Panc1 (cell line): ENCODE data around the gene MCCC1. TPM values are rescaled to one million over a fixed set of nuclear protein-coding genes. Genes with fewer than 3 reads are reported as not detected.
"Not testable (repeated sequence)": the region's sequence is repeated elsewhere in the genome, so short reads cannot be mapped to it uniquely, and the experiment has no call there.

Experiments used
- ATAC-seq: fragments of 200-7000 bp; cut with Tn5 transposase; 2 replicates; pipeline ENCODE4 v1.9.1; 2020; ENCODE audit warnings: mild to moderate bottlenecking, moderate library complexity
- BruUV-seq: library from RNA; stranded (reverse); fragments of 400-500 nt; replicated peaks from 2 replicates; lab custom pipeline; 2021; lab: Mats Ljungman, UMichigan
- CTCF ChIA-PET: fragments of 300-600 bp; sonication (Branson Sonifier 250); formaldehyde crosslinking; loops from one replicate; lab custom pipeline; 2022; ENCODE audit warnings: antibody characterized with exemption; lab: Charles Lee
- POLR2A ChIA-PET: fragments of 300-600 bp; sonication (Branson Sonifier 250); formaldehyde crosslinking; loops from one replicate; lab custom pipeline; 2022; ENCODE audit warnings: antibody characterized with exemption; lab: Charles Lee
- DNase-seq: peaks from one replicate; pipeline ENCODE4 v3.0.0-alpha.2; 2010; ENCODE audit warnings: low read depth, low spot score
- H3K27ac ChIP-seq: 2 replicates; pipeline ENCODE4 v1.5.1; 2011; ENCODE audit warnings: mild to moderate bottlenecking, low read length, inconsistent platforms
- H3K27me3 ChIP-seq: fragments of 200-500 bp; sonication (Bioruptor generic); 2 replicates; pipeline ENCODE4 v1.6.0; 2014; ENCODE audit warnings: low read length, inconsistent platforms; ENCODE audit not compliant: control insufficient read depth, insufficient read depth
- H3K36me3 ChIP-seq: fragments of 200-500 bp; sonication (Bioruptor generic); 2 replicates; pipeline ENCODE4 v1.5.1; 2014; ENCODE audit warnings: inconsistent platforms, mild to moderate bottlenecking, low read length, moderate library complexity; ENCODE audit not compliant: control insufficient read depth, insufficient read depth
- H3K4me1 ChIP-seq: 2 replicates; pipeline ENCODE4 v1.5.1; 2011; ENCODE audit warnings: inconsistent platforms, mild to moderate bottlenecking, low read length, moderate library complexity; ENCODE audit not compliant: control insufficient read depth, insufficient read depth
- H3K4me3 ChIP-seq, 2 experiments: 2 replicates each; pipeline ENCODE4 v1.5.1; 2011 to 2012; ENCODE audit warnings: low read depth in 2 of 2, low read length in 2 of 2, mild to moderate bottlenecking in 2 of 2, inconsistent platforms in 1 of 2, moderate library complexity in 1 of 2
- H3K9me3 ChIP-seq: fragments of 200-500 bp; sonication (Bioruptor generic); 2 replicates; pipeline ENCODE4 v1.5.1; 2014; ENCODE audit warnings: low read depth, mild to moderate bottlenecking, inconsistent platforms, low read length, moderate library complexity; ENCODE audit not compliant: control insufficient read depth, insufficient read depth
- CTCF ChIP-seq: fragments of 450-650 bp; IDR thresholded peaks from 2 replicates; pipeline ENCODE4 v1.5.1; 2017; ENCODE audit warnings: mild to moderate bottlenecking
- POLR2AphosphoS5 ChIP-seq: IDR thresholded peaks from 2 replicates; pipeline ENCODE4 v1.6.1; 2012; ENCODE audit warnings: mild to moderate bottlenecking, low read depth, low read length, moderate library complexity
- SIN3A ChIP-seq: IDR thresholded peaks from 2 replicates; pipeline ENCODE4 v1.6.1; 2012; ENCODE audit warnings: low read depth, mild to moderate bottlenecking, low read length, moderate library complexity, borderline replicate concordance; ENCODE audit not compliant: insufficient read depth
- TCF7L2 ChIP-seq: IDR thresholded peaks from 2 replicates; pipeline ENCODE4 v1.6.1; 2011; ENCODE audit warnings: mild to moderate bottlenecking, low read depth, low read length, inconsistent platforms
- in situ Hi-C: cut with HindIII; loops from 2 replicates; pipeline ENCODE4 v1.10.0; 2016; ENCODE audit warnings: low sequenced_read_pairs, low pct_unique_long_range_greater_than_20kb
- intact Hi-C: fragments of 100-400 bp; cut with micrococcal nuclease; formaldehyde crosslinking; loops from one replicate; pipeline ENCODE4 v1.10.0; 2022; ENCODE audit not compliant: unreplicated experiment
- total RNA-seq: library from RNA; stranded (reverse); gene quantifications from one replicate; pipeline ENCODE4 v1.2.1, GENCODE V29; 2021; ENCODE audit not compliant: unreplicated experiment
- TF ChIP-seq, protein P1 (sequence below), 2 experiments: IDR thresholded peaks; 2 replicates each; pipeline ENCODE4 v1.6.1; 2011 to 2012; ENCODE audit warnings: low read depth in 2 of 2, control low read depth in 1 of 2, low read length in 1 of 2, mild to moderate bottlenecking in 1 of 2, moderate library complexity in 1 of 2; ENCODE audit not compliant: insufficient read depth in 1 of 2

The MCCC1 gene
- total RNA-seq, 1 experiment from 2014 or later = 24.2 TPM

GRCh38 chr3:183106635-183107034 lies 7.3 kb upstream of the MCCC1 start:
- H3K27ac ChIP-seq = no peak overlapping the region
- DNase-seq (no peak), ATAC-seq (no peak)
- no TSS peak for BruUV-seq
- in situ Hi-C loops = no loop called here
- ChIA-PET POLR2A (interaction anchor here (0.7 kb wide), 1 partner anchor 146 kb away, joined by 5 read pairs; no protein-coding TSS in a partner anchor), CTCF (no interaction called here)
- no peaks in the 10 kb centered on the region for H3K27me3 ChIP-seq
- TF ChIP-seq TCF7L2 (no peak), POLR2AphosphoS5 (no peak), SIN3A (no peak), CTCF (no peak)
- TF ChIP-seq, protein P1, sequence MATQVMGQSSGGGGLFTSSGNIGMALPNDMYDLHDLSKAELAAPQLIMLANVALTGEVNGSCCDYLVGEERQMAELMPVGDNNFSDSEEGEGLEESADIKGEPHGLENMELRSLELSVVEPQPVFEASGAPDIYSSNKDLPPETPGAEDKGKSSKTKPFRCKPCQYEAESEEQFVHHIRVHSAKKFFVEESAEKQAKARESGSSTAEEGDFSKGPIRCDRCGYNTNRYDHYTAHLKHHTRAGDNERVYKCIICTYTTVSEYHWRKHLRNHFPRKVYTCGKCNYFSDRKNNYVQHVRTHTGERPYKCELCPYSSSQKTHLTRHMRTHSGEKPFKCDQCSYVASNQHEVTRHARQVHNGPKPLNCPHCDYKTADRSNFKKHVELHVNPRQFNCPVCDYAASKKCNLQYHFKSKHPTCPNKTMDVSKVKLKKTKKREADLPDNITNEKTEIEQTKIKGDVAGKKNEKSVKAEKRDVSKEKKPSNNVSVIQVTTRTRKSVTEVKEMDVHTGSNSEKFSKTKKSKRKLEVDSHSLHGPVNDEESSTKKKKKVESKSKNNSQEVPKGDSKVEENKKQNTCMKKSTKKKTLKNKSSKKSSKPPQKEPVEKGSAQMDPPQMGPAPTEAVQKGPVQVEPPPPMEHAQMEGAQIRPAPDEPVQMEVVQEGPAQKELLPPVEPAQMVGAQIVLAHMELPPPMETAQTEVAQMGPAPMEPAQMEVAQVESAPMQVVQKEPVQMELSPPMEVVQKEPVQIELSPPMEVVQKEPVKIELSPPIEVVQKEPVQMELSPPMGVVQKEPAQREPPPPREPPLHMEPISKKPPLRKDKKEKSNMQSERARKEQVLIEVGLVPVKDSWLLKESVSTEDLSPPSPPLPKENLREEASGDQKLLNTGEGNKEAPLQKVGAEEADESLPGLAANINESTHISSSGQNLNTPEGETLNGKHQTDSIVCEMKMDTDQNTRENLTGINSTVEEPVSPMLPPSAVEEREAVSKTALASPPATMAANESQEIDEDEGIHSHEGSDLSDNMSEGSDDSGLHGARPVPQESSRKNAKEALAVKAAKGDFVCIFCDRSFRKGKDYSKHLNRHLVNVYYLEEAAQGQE (IDR thresholded peaks at IDR 0.05; ENCODE audit: insufficient read depth in 1 of 2, low read depth in 2 of 2, low read length in 1 of 2) = no peak
- H3K4me3 ChIP-seq = no peak overlapping the region
- no peaks in the 10 kb centered on the region for H3K4me1 ChIP-seq
- no peaks in the 10 kb centered on the region for H3K9me3 ChIP-seq
- no peaks in the 10 kb centered on the region for H3K36me3 ChIP-seq
- intact Hi-C loops = no loop called here

- H3K4me3 ChIP-seq, in situ Hi-C loops: not testable (repeated sequence)
Measured at GRCh38 chr3:183103950-183104349, 4.7 kb upstream of the MCCC1 start.

DNA sequence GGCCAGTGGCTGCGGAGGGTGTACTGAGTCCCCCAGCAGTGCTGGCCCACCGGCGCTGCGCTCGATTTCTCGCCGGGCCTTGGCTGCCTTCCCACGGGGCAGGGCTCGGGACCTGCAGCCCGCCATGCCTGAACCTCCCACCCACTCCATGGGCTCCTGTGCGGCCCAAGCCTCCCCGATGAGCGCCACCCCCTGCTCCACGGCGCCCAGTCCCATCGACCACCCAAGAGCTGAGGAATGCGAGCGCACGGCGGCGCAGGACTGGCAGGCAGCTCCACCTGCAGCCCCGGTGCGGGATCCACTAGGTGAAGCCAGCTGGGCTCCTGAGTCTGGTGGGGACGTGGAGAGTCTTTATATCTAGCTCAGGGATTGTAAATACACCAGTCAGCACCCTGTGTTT lies 1.7 kb upstream of the MCCC1 start:
- H3K36me3 ChIP-seq, H3K9me3 ChIP-seq, H3K4me3 ChIP-seq, DNase-seq, in situ Hi-C loops, intact Hi-C loops, BruUV-seq, CTCF ChIA-PET, POLR2A ChIA-PET, H3K27ac ChIP-seq, ATAC-seq, H3K27me3 ChIP-seq: not testable (repeated sequence)
- H3K4me1 ChIP-seq = peaks cover 16% of the 10 kb centered on the region

More at GRCh38 chr3:183103950-183104349, 4.7 kb upstream of the MCCC1 start:
- H3K4me1 ChIP-seq = peaks cover 10% of the 10 kb centered on the region
- H3K27ac ChIP-seq, H3K36me3 ChIP-seq, intact Hi-C loops, H3K27me3 ChIP-seq, H3K9me3 ChIP-seq, DNase-seq, BruUV-seq, ATAC-seq, CTCF ChIA-PET: not testable (repeated sequence)
- POLR2A ChIA-PET = interaction anchor here (0.9 kb wide), 1 partner anchor 353 kb away, joined by 3 read pairs; no protein-coding TSS in a partner anchor
